Smooth muscle cell of the brain vasculature (primary cell): Measurements from ENCODE around the gene PDE4B.

Source experiments
- DNase-seq: peaks from one replicate; pipeline ENCODE4 v3.0.0-alpha.2; 2012; ENCODE audit warnings: low read depth, low spot score

Gene PDE4B

DNA sequence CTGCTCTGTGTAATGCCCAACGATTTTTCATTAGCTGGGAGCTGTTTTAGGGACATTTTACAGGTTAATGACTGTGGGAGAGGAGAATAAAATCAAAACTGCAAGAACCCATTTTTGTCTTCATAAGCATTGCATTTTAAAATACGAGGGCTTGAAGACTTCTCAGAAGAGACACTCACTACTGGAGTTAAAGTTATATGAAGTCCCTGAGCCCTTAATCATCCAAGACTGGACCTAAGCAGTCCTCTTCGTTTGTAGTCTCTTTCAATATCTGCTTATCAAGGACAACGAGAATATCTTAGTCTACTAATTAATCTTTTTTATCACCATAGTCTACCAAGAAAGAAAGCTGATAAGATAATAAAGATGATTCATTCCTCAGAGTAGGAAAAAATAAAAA, 564.3 kb downstream of the PDE4B start:
- DNase-seq: no peak

DNA sequence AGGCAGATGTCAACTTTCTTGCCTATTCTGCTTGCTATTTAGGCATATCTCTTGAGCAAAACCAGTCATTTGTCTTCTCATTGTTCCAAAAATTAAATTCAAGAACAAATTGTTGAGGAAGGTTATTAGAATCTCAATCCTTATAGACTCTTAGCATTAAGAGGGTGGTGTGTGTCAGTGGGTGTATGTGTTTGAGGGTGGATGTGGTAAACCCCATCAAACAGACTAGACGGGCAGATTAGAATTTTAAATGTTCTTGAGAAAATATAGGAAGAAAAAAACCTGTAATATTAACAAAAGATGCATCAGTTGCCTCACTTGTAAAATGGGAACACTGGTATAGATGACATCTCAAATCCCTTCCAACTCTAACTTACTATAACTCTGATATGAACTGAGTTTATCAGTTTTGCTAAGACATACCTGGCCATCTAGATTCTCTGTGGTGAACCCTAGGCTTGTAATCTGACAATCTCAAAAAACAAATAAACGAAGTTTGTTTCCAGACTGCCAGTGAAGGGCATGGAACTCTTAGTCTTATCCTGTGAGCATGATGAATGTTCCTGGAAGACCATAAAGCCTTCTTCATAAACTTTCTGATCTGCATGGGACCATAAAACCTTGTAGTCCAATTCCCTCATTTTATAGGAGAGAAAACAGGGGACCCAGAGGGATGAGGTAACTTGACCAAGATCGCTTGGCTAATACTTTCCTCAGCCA, 564.9 kb downstream of the PDE4B start:
- DNase-seq: no peak

DNA sequence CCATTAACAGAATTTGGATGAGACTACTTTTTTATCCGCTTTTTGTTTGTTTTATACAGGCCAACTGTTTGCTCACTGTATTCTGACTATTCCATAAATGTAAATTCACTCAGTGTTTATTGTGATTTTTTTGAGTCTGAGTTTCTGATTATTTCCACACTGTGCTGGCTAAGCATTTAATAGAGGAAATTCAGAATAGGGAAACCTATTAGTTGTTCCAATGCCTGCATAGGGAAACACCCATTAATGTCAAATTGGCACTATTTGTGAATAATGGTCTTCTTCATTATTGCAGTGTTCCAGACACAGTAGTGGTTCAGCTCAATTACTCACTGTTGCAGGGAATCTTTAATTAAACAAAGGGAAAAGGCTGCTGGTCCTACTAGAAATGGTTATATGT, 566.6 kb downstream of the PDE4B start:
- no peak for DNase-seq

DNA sequence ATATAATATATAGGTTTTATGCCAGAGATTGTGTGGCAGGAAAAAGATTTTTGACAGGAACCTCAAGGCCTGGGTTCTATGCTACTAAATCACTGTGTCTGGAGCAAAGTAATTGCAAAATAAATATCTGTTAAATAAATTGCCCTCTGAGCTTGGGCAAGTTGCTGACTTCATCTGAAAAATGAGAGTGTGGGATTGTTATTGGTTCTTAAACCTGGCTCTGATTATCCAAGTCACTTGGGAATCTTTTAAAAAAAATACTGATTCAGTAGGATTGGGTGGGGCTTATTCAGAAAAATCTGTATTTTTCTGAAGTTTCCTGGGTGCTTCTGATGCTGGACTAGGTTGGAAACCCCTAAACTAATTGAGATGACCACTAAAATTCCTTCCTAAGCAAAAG, 567.1 kb downstream of the PDE4B start:
- no peak for DNase-seq

DNA sequence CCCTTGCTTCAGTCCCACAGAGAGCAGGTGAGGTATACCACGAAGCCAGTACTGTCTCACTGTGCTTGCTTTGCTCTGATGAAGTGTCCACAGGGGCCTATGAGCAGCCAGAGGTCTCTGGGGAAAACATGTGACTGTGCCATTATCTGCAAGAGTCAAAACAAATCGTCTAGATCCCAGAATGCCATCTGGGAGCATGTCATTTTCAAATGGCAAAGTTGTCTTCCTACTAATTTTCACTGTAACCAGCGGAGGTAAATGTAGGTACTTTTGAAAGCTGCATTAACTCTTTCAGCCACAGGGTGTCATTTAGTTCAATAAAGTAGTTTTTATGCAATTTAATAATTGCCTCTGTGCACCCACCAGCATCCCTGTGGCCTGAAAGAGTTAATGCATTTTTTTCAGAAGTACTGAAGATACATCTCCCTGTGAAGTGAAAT, 567.6 kb downstream of the PDE4B start:
- DNase-seq: no peak

DNA sequence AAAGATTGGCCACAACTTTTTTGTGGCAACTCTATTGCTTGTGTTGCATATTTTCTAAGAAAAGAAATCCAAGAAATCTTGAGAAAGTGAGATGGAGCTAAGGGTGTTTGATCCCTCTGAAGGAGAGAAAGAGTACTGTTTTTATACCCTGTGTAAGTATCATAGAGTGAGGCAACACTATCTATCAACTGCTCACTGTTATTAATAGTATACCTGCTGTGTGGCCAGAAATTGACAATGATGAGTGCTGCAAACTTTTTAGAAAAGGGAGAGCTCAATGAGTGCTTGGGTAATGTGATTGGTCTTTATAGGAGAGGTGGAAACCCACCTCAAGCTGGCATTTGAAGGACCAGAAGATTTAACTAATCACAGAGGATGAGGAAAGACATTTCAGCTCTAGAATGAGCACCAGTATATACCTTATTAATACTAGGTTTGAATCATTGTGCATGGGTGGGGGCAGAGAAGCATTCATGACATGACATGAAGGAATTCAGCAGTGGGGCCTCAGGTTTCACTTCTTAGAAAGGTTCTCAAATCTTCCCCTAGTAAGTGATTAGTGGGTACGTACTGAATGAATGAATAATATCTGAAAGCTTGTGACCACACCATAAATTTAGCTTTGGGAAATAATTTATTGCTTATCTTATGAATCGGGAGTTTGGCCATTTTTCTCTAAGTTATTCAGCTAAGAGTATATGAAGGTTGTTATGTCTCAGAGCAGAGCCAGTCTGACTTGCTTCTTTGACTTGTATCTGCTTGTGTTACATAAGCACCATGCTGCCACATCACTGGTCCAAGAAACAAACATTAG, 572.1 kb downstream of the PDE4B start:
- DNase-seq: no peak

DNA sequence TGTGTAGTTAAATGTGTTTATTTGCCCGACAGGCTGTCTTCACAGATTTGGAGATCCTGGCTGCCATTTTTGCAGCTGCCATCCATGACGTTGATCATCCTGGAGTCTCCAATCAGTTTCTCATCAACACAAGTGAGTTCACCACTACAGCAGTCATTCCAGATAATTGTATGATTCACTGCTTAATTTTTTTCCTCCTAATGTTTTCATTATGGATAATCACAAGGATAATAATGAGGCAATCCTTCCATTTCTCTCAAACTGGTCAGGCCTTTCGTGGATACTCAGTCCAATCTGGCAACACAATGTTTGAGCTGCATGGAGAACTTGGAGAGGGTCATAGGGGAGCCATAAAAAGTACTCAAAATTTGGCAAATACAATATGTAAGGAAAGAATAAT, 572.9 kb downstream of the PDE4B start:
- no peak for DNase-seq

DNA sequence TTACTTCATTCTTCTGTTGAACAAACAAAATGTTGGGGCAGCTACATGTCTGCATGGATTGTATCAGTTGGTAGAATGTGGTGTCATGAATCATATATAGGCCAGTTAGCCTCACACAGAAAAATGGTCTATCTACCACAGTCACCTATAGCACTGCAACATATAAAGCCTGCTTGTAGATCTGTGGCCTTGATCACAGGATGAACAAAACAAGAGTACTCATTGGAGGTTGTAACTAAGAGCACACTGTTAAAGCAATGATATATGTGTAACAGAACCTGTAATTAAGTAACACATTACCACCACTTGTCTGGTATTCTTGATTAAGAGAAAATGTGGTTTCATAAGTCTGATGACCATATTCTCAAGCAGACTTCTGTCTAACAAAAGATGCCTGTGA, 573.9 kb downstream of the PDE4B start:
- DNase-seq: no peak

DNA sequence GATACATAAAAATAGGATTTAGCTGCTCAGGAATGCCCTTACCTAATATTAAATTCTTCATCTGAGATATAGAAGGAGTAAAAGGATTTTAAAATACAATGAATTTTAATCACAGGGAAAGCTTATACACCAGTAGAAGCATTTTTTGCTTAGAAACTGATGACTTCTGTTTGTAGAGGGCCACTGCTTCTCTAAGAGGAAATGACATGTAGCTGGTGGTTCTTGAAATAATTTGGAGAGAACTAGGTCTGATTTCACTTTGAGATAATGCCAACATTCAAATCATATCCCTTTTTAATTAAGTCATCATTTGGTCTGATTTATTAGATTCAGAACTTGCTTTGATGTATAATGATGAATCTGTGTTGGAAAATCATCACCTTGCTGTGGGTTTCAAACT, 574.7 kb downstream of the PDE4B start:
- no peak for DNase-seq

DNA sequence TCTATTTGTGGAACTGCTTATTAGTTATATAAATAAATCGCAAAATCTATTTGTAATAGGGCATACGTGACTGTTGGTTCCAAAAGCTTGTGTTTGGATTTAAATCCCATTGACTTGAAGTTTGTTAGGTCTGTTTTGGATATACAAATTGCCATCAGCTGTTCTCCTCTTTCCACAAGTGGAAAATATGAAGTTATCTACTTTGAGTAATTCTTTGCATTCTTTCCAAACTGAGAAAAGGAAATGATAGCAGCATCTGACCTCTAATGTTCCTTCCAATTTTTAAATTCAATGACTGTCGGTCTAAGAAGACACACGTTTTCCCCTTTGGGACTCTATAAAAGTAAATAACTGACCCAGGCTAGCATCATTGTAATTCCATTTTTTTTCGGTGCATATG, 575.6 kb downstream of the PDE4B start:
- DNase-seq: no peak

DNA sequence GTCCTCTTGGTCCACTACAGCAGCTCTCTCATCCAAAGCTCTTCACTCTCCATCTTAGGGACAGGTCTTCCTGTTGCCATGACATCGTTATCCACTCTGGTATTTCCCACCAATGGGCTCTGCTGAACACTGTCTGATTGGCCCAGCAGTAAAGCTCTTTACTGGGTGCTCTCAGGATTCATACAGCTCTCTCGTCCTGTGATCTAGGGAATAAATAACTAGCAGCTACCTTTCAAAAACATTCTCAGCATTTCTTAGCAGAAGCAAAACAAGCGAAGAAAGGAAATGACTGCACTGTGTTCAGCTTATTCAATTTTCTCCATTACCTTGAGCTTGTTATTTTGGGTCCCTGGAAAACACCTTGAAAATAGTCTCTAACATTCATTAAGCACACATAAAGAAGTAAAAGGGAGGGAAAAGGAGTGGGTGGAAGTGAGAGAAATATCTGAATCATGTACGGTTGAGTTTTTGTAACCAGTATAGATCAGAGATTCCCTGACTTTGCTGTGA, 577.8 kb downstream of the PDE4B start:
- no peak for DNase-seq

DNA sequence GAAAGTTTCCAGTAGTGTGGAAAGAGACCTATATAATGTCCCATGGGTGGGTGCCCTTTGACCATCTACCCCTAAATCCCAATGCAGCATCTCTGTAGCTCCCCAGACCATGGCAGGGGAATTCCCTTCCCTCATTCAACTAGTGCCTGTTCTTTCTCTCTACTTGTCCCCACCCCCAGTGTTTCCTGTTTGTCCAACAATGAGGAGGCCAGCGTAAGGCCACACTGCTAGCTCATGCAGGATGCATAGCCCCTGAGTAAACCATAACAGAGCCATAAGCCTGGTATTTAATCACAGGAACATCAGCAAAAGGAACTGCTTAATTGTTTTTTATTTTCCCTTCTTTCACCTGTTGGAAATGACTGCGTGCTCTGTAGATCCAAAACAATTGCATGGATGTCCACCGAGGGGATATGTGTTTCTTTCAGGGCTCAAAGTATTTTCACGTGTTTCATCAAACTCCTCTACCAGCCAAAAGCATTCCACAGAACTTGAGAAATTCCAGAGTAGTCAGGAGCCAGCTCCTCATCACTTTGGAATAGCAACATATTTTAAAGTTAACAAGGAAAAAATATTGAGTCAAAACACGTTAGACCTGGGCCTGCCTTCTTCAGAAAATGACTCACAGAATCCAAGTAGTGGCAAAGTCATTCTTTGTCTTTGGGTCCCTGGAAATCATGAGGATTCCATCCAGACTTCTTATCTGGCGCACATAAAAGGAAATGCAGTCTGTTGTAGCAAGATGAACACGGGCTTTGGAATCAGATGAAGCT, 578.7 kb downstream of the PDE4B start:
- no peak for DNase-seq

DNA sequence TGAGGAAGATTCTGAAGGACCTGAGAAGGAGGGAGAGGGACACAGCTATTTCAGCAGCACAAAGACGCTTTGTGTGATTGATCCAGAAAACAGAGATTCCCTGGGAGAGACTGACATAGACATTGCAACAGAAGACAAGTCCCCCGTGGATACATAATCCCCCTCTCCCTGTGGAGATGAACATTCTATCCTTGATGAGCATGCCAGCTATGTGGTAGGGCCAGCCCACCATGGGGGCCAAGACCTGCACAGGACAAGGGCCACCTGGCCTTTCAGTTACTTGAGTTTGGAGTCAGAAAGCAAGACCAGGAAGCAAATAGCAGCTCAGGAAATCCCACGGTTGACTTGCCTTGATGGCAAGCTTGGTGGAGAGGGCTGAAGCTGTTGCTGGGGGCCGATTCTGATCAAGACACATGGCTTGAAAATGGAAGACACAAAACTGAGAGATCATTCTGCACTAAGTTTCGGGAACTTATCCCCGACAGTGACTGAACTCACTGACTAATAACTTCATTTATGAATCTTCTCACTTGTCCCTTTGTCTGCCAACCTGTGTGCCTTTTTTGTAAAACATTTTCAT, 579.9 kb downstream of the PDE4B start:
- no peak for DNase-seq

DNA sequence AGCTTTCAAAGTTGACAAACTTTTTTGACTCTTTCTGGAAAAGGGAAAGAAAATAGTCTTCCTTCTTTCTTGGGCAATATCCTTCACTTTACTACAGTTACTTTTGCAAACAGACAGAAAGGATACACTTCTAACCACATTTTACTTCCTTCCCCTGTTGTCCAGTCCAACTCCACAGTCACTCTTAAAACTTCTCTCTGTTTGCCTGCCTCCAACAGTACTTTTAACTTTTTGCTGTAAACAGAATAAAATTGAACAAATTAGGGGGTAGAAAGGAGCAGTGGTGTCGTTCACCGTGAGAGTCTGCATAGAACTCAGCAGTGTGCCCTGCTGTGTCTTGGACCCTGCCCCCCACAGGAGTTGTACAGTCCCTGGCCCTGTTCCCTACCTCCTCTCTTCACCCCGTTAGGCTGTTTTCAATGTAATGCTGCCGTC, 580.5 kb downstream of the PDE4B start:
- DNase-seq: no peak

DNA sequence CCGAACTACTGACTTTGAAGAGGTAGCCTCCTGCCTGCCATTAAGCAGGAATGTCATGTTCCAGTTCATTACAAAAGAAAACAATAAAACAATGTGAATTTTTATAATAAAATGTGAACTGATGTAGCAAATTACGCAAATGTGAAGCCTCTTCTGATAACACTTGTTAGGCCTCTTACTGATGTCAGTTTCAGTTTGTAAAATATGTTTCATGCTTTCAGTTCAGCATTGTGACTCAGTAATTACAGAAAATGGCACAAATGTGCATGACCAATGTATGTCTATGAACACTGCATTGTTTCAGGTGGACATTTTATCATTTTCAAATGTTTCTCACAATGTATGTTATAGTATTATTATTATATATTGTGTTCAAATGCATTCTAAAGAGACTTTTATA, 581.5 kb downstream of the PDE4B start:
- DNase-seq: no peak

DNA sequence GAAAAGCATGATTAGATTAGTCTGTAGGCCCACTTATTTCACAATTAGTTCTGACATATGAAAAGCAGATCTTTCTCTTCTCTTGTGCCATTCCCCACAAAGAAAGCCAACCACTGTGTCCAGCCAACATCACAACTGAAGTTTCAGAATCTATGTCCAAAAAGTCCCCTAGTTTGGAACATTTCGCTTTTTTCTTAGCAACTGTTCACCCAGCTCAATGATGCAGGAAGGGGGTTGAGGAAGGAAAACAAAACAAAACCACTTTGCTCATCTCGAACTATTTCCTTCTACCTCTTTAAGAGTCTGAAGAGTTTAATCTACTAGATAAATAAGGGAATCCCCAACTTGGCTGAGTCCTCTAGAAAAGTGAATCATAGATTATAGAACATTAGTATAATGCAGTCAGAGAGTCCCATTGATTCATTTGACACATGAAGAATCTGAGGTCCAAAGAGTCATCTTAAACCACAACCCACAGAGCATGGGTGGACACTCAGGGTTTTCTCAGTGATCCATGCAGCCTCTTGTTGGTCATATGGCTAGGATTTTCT, 581.9 kb downstream of the PDE4B start:
- no peak for DNase-seq

DNA sequence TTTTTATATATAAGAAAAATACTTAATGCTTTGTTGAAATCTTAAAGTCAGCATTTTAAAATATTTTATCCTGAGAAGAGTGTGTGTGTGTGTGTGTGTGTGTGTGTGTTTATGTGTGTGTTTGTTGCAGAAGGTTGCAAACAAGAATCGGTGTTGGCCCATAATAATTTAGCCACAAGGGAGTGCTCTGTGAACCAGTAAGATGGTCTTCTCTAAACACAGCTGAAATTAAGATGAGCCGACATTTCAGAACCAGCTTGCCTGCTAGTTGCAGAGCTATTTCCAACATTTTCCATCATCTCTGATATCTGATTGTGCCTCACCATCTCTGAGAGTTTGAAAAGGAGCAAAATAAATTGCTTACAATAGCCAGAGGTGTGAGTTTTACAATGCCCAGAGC, 582.4 kb downstream of the PDE4B start:
- DNase-seq: no peak

DNA sequence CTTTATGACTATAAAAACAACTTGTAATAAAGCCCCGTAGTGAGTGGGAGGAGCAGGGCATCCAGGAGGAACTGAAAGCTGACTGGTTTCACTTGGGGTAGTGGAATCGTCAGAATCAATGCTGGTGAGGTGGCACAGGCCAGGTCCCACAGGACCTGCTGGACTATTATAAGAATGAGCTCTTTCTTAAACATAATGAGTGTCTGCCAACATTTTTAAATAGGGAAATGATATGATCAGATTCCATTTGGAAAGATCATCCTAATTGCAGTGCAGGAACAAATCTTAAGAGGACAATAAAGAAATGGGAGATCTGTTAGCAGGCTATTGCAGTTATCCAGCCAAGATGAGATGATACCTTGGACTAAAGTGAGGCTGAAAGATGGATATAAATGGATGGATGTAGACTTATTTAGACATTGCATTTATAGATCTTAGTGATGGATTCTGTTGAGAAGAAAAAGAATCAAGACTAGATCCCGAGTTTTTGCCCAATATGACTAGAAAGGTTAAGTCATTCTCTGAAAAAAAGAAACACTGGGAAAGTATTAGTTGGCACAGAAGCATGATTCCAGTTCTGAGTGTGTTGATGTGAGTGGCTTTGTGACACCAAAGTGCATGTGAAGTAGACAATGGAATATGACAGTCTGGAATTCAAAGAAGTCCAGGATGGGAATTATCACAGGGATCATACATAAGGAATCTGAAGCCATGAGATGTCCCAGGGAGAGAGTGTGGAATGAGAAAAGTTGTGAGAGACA, 587.9 kb downstream of the PDE4B start:
- no peak for DNase-seq

DNA sequence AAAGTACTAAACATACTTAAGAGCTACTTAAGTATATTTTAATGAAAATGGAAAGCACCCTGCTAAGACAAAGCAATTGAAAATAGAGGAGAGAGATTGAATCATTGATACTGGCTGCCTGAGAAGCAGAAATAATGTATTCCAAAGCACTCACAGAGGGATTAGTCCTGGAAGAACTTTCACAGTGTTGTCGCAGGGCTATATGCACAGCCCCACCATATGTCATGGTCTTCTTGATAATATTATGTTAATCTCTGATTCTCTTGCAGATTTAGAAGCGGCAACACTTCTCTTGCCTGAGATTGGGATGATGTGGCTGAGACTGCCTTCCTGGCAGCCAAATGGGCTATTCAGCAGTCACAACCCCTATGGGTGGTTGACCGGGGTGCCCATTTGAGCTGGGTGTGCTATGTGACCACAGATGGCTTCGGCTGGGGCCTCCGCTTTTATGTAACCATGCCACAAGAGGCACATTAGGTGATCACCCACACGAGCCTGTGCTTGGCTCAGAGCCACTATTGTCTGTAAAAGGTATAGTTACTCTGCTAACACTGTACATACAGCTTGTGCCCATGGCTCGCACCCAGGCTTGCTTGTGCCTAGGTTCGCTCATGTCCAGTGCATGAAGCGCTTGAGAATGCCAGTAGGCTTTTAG, 589.1 kb downstream of the PDE4B start:
- DNase-seq: no peak

DNA sequence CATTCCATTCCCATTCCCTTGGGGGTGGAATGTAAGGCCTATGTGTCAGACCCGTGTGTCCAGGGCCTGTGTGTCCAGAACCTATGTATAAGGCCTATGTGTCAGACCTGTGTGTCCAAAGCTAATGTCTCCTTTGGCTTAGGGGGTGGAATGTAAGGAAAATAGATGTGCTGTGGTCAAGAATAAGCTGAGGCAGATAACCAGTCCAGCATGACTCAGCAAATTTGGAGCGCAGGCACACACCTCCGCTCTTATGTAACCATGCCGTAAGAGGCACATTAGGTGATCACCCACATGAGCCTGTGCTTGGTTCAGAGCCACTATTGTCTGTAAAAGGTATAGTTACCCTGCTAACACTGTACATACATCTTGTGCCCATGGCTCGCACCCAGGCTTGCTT, 590.5 kb downstream of the PDE4B start:
- no peak for DNase-seq
